GM23338 (cell line): ENCODE data around the gene DDT.

Experiments used
- EZH2 ChIP-seq: fragments of 200-600 bp; sonication (generic); IDR thresholded peaks from one replicate; pipeline ENCODE4 v1.8.0; 2017; ENCODE audit warnings: antibody characterized with exemption, mild to moderate bottlenecking, low read depth; ENCODE audit not compliant: unreplicated experiment
- EZH2phosphoT487 ChIP-seq: fragments of 200-600 bp; sonication (generic); IDR thresholded peaks from one replicate; pipeline ENCODE4 v1.8.1; 2018; ENCODE audit warnings: antibody characterized with exemption; ENCODE audit not compliant: unreplicated experiment
- NANOG ChIP-seq: IDR thresholded peaks from 2 replicates; pipeline ENCODE4 v1.6.1; 2016; ENCODE audit warnings: antibody characterized with exemption, borderline replicate concordance
- POLR2AphosphoS5 ChIP-seq: IDR thresholded peaks from 2 replicates; pipeline ENCODE4 v1.6.1; 2016; ENCODE audit warnings: antibody characterized with exemption, low read depth
- STAT1 ChIP-seq: IDR thresholded peaks from one replicate; pipeline ENCODE4 v1.6.1; 2016; ENCODE audit warnings: antibody characterized with exemption; ENCODE audit not compliant: unreplicated experiment
- TF ChIP-seq, protein P1 (sequence below), 2 experiments: fragments of 200-600 bp in 1 of 2; sonication (generic) in 1 of 2; conservative IDR thresholded peaks; 2 replicates each; pipeline versions ENCODE4 v1.5.1 to v1.6.1; 2016 to 2017; ENCODE audit warnings: antibody characterized with exemption in 2 of 2, low read depth in 2 of 2, mild to moderate bottlenecking in 2 of 2, moderate library complexity in 1 of 2
- TF ChIP-seq, protein P2 (sequence below): IDR thresholded peaks from one replicate; pipeline ENCODE4 v1.6.1; 2018; ENCODE audit warnings: antibody characterized with exemption; ENCODE audit not compliant: unreplicated experiment
- TF ChIP-seq, protein P3 (sequence below): IDR thresholded peaks from 2 replicates; pipeline ENCODE4 v1.6.1; 2016; ENCODE audit warnings: antibody characterized with exemption

DNA sequence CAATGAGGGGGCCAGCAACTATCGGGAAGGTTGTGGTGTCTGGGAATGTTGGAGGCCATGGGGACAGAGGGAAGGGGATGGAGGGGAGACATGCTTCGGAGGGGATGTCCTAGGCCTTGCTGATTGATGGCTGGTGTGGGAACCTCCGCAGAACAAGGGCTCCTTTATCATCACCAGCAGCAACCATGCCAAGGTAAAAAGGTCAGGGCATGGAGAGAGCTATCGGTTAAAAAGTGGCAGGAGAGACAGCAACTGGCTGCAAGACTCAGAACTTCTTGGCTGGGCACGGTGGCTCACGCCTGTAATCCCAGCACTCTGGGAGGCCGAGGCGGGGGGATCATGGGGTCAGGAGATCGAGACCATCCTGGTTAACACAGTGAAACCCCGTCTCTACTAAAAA lies 28.0 kb upstream of the DDT start:
- TF ChIP-seq, protein P1, sequence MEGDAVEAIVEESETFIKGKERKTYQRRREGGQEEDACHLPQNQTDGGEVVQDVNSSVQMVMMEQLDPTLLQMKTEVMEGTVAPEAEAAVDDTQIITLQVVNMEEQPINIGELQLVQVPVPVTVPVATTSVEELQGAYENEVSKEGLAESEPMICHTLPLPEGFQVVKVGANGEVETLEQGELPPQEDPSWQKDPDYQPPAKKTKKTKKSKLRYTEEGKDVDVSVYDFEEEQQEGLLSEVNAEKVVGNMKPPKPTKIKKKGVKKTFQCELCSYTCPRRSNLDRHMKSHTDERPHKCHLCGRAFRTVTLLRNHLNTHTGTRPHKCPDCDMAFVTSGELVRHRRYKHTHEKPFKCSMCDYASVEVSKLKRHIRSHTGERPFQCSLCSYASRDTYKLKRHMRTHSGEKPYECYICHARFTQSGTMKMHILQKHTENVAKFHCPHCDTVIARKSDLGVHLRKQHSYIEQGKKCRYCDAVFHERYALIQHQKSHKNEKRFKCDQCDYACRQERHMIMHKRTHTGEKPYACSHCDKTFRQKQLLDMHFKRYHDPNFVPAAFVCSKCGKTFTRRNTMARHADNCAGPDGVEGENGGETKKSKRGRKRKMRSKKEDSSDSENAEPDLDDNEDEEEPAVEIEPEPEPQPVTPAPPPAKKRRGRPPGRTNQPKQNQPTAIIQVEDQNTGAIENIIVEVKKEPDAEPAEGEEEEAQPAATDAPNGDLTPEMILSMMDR (conservative IDR thresholded peaks at IDR 0.05; ENCODE audit: low read depth in 2 of 2), result no peak
- TF ChIP-seq POLR2AphosphoS5, result no peak
- TF ChIP-seq EZH2, result no peak
- TF ChIP-seq, protein P2, sequence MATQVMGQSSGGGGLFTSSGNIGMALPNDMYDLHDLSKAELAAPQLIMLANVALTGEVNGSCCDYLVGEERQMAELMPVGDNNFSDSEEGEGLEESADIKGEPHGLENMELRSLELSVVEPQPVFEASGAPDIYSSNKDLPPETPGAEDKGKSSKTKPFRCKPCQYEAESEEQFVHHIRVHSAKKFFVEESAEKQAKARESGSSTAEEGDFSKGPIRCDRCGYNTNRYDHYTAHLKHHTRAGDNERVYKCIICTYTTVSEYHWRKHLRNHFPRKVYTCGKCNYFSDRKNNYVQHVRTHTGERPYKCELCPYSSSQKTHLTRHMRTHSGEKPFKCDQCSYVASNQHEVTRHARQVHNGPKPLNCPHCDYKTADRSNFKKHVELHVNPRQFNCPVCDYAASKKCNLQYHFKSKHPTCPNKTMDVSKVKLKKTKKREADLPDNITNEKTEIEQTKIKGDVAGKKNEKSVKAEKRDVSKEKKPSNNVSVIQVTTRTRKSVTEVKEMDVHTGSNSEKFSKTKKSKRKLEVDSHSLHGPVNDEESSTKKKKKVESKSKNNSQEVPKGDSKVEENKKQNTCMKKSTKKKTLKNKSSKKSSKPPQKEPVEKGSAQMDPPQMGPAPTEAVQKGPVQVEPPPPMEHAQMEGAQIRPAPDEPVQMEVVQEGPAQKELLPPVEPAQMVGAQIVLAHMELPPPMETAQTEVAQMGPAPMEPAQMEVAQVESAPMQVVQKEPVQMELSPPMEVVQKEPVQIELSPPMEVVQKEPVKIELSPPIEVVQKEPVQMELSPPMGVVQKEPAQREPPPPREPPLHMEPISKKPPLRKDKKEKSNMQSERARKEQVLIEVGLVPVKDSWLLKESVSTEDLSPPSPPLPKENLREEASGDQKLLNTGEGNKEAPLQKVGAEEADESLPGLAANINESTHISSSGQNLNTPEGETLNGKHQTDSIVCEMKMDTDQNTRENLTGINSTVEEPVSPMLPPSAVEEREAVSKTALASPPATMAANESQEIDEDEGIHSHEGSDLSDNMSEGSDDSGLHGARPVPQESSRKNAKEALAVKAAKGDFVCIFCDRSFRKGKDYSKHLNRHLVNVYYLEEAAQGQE, result no peak
- no peak for TF ChIP-seq NANOG
- TF ChIP-seq, protein P3, sequence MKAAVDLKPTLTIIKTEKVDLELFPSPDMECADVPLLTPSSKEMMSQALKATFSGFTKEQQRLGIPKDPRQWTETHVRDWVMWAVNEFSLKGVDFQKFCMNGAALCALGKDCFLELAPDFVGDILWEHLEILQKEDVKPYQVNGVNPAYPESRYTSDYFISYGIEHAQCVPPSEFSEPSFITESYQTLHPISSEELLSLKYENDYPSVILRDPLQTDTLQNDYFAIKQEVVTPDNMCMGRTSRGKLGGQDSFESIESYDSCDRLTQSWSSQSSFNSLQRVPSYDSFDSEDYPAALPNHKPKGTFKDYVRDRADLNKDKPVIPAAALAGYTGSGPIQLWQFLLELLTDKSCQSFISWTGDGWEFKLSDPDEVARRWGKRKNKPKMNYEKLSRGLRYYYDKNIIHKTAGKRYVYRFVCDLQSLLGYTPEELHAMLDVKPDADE, result no peak
- no peak for TF ChIP-seq EZH2phosphoT487
- TF ChIP-seq STAT1, result no peak
